ENCODE results near the gene HACD3. TPM values are rescaled to one million over a fixed set of nuclear protein-coding genes. Genes with fewer than 3 reads are reported as not detected.

Gene HACD3
- total and polyA plus RNA-seq, 2 of the 13 experiments (the other 11 are each of a cell fraction or from before 2014, with no cell fraction given) = 73.6 to 161 TPM

- peak; percentile 33; the same call in 1 of the 2 replicates for TF ChIP-seq NFAT5 (CRISPR knock-in tag; IDR thresholded peaks at IDR 0.05)
- TF ChIP-seq ZNF354B (CRISPR knock-in tag; IDR thresholded peaks at IDR 0.05) = peak; percentile 87; the same call in 1 of the 2 replicates
- no peak for TF ChIP-seq NONO (IDR thresholded peaks at IDR 0.05)
- peak; percentile 97 for TF ChIP-seq NONO (CRISPR knock-in tag; conservative IDR thresholded peaks at IDR 0.05)
- peak; percentile 96 for TF ChIP-seq SPEN (CRISPR knock-in tag; IDR thresholded peaks at IDR 0.05; ENCODE audit: low read depth)
- TF ChIP-seq ZNF776 (CRISPR knock-in tag; IDR thresholded peaks at IDR 0.05) = peak; percentile 80
- TF ChIP-seq PHF21A (CRISPR knock-in tag; IDR thresholded peaks at IDR 0.05) = peak; percentile 93
- no peak for TF ChIP-seq NFRKB (IDR thresholded peaks at IDR 0.05)
- TF ChIP-seq ELK4 (CRISPR knock-in tag; IDR thresholded peaks at IDR 0.05; ENCODE audit: borderline replicate concordance) = no peak
- TF ChIP-seq HNF4G (IDR thresholded peaks at IDR 0.05; ENCODE audit: borderline replicate concordance, low read depth, low read length) = peak; percentile 53; the same call in 1 of the 2 replicates
- peak; percentile 67; the same call in 1 of the 2 replicates for TF ChIP-seq HNF4G (CRISPR knock-in tag; IDR thresholded peaks at IDR 0.05; ENCODE audit: borderline replicate concordance, low read depth)
- TF ChIP-seq HNF1B (CRISPR knock-in tag; IDR thresholded peaks at IDR 0.05) = peak; percentile 91
- TF ChIP-seq IRF1 (CRISPR knock-in tag; IDR thresholded peaks at IDR 0.05; ENCODE audit: low read depth) = peak; percentile 63; the same call in 1 of the 2 replicates
- TF ChIP-seq SOX5 (CRISPR knock-in tag; IDR thresholded peaks at IDR 0.05; ENCODE audit: borderline replicate concordance) = peak; percentile 66; the same call in 1 of the 2 replicates
- peak; percentile 98 for TF ChIP-seq SMAD3 (CRISPR knock-in tag; IDR thresholded peaks at IDR 0.05)
- TF ChIP-seq ZNF7 (CRISPR knock-in tag; IDR thresholded peaks at IDR 0.05) = no peak
- TF ChIP-seq PAX8 (CRISPR knock-in tag; IDR thresholded peaks at IDR 0.05; ENCODE audit: borderline replicate concordance) = peak; percentile 83; the same call in 1 of the 2 replicates
- no peak for TF ChIP-seq ZNF234 (CRISPR knock-in tag; conservative IDR thresholded peaks at IDR 0.05)
- peak; percentile 98 for TF ChIP-seq ZNF747 (CRISPR knock-in tag; IDR thresholded peaks at IDR 0.05; ENCODE audit: borderline replicate concordance)
- peak; percentile 54 for TF ChIP-seq SALL2 (CRISPR knock-in tag; IDR thresholded peaks at IDR 0.05)
- no peak for TF ChIP-seq SMAD1 (CRISPR knock-in tag; IDR thresholded peaks at IDR 0.05; ENCODE audit: borderline replicate concordance, low read depth)
These were observed 80.8 kb downstream of the HACD3 start, which contains the start of gene INTS14 (continued) for GRCh38 chr15:65610871-65611718.

Data from HepG2 (cell line).